ENCODE data around the gene PHKG2.

Gene PHKG2

GRCh38 chr16:30721167-30721566 lies 27.1 kb upstream of the PHKG2 start:
- DNase-seq (ENCODE audit: low read depth, low spot score) = no peak
- TF ChIP-seq ZNF274 (IDR thresholded peaks at IDR 0.05; ENCODE audit: low read depth, low read length) (no peak), SUZ12 (IDR thresholded peaks at IDR 0.05; ENCODE audit: extremely low read depth, insufficient read depth, insufficient read length) (no peak), YY1 (IDR thresholded peaks at IDR 0.05; ENCODE audit: insufficient read depth, insufficient read length) (no peak)
- no peak overlapping the region for H3K9ac ChIP-seq (ENCODE audit: insufficient read length, low read depth)

GRCh38 chr16:30721606-30722005 lies 26.6 kb upstream of the PHKG2 start:
- Histone ChIP-seq H3K36me3 (ENCODE audit: insufficient read depth, insufficient read length, low read length) (peaks cover 95% of the 10 kb centered on the region), H3K9me3 (ENCODE audit: insufficient read depth, low read length) (no peaks in the 10 kb centered on the region), H3K4me3 (ENCODE audit: insufficient read length, low read depth) (no peak overlapping the region), H3K27me3 (ENCODE audit: insufficient read depth, insufficient read length) (no peaks in the 10 kb centered on the region), H3K9ac (ENCODE audit: insufficient read length, low read depth) (no peak overlapping the region), H3K4me1 (ENCODE audit: insufficient read depth, insufficient read length) (no peaks in the 10 kb centered on the region)
- TF ChIP-seq YY1 (IDR thresholded peaks at IDR 0.05; ENCODE audit: insufficient read depth, insufficient read length) (no peak), SUZ12 (IDR thresholded peaks at IDR 0.05; ENCODE audit: extremely low read depth, insufficient read depth, insufficient read length) (no peak), ZNF274 (IDR thresholded peaks at IDR 0.05; ENCODE audit: low read depth, low read length) (no peak)
- no peak for DNase-seq (ENCODE audit: low read depth, low spot score)

More at GRCh38 chr16:30721167-30721566, 27.1 kb upstream of the PHKG2 start:
- Histone ChIP-seq H3K4me1 (ENCODE audit: insufficient read depth, insufficient read length) (no peaks in the 10 kb centered on the region), H3K36me3 (ENCODE audit: insufficient read depth, insufficient read length, low read length) (peaks cover 95% of the 10 kb centered on the region), H3K27me3 (ENCODE audit: insufficient read depth, insufficient read length) (no peaks in the 10 kb centered on the region), H3K9me3 (ENCODE audit: insufficient read depth, low read length) (no peaks in the 10 kb centered on the region), H3K4me3 (ENCODE audit: insufficient read length, low read depth) (no peak overlapping the region)

GRCh38 chr16:30722443-30722842 lies 25.8 kb upstream of the PHKG2 start:
- no peak for TF ChIP-seq ZNF274 (IDR thresholded peaks at IDR 0.05; ENCODE audit: low read depth, low read length)
- TF ChIP-seq YY1 (IDR thresholded peaks at IDR 0.05; ENCODE audit: insufficient read depth, insufficient read length) = no peak
- TF ChIP-seq SUZ12 (IDR thresholded peaks at IDR 0.05; ENCODE audit: extremely low read depth, insufficient read depth, insufficient read length) = no peak
- no peak overlapping the region for H3K9ac ChIP-seq (ENCODE audit: insufficient read length, low read depth)

GRCh38 chr16:30722916-30723315 lies 25.3 kb upstream of the PHKG2 start:
- DNase-seq (ENCODE audit: low read depth, low spot score) = no peak
- H3K4me1 ChIP-seq (ENCODE audit: insufficient read depth, insufficient read length) = no peaks in the 10 kb centered on the region
- peaks cover 88% of the 10 kb centered on the region for H3K36me3 ChIP-seq (ENCODE audit: insufficient read depth, insufficient read length, low read length)
- H3K9ac ChIP-seq (ENCODE audit: insufficient read length, low read depth) = no peak overlapping the region
- no peaks in the 10 kb centered on the region for H3K27me3 ChIP-seq (ENCODE audit: insufficient read depth, insufficient read length)
- H3K9me3 ChIP-seq (ENCODE audit: insufficient read depth, low read length) = no peaks in the 10 kb centered on the region
- H3K4me3 ChIP-seq (ENCODE audit: insufficient read length, low read depth) = no peak overlapping the region
- TF ChIP-seq SUZ12 (IDR thresholded peaks at IDR 0.05; ENCODE audit: extremely low read depth, insufficient read depth, insufficient read length) = no peak
- TF ChIP-seq ZNF274 (IDR thresholded peaks at IDR 0.05; ENCODE audit: low read depth, low read length) = no peak
- no peak for TF ChIP-seq YY1 (IDR thresholded peaks at IDR 0.05; ENCODE audit: insufficient read depth, insufficient read length)

More at GRCh38 chr16:30722443-30722842, 25.8 kb upstream of the PHKG2 start:
- Histone ChIP-seq H3K9me3 (ENCODE audit: insufficient read depth, low read length) (no peaks in the 10 kb centered on the region), H3K4me1 (ENCODE audit: insufficient read depth, insufficient read length) (no peaks in the 10 kb centered on the region), H3K36me3 (ENCODE audit: insufficient read depth, insufficient read length, low read length) (peaks cover 90% of the 10 kb centered on the region), H3K4me3 (ENCODE audit: insufficient read length, low read depth) (no peak overlapping the region), H3K27me3 (ENCODE audit: insufficient read depth, insufficient read length) (no peaks in the 10 kb centered on the region)
- DNase-seq (ENCODE audit: low read depth, low spot score) = no peak

- no peak overlapping the region for H3K9ac ChIP-seq (ENCODE audit: insufficient read length, low read depth)
- no peak for DNase-seq (ENCODE audit: low read depth, low spot score)
- peaks cover 90% of the 10 kb centered on the region for H3K36me3 ChIP-seq (ENCODE audit: insufficient read depth, insufficient read length, low read length)
- H3K4me1 ChIP-seq (ENCODE audit: insufficient read depth, insufficient read length) = no peaks in the 10 kb centered on the region
- no peaks in the 10 kb centered on the region for H3K9me3 ChIP-seq (ENCODE audit: insufficient read depth, low read length)
- TF ChIP-seq YY1 (IDR thresholded peaks at IDR 0.05; ENCODE audit: insufficient read depth, insufficient read length) (no peak), ZNF274 (IDR thresholded peaks at IDR 0.05; ENCODE audit: low read depth, low read length) (no peak), SUZ12 (IDR thresholded peaks at IDR 0.05; ENCODE audit: extremely low read depth, insufficient read depth, insufficient read length) (no peak)
- H3K27me3 ChIP-seq (ENCODE audit: insufficient read depth, insufficient read length) = no peaks in the 10 kb centered on the region
- no peak overlapping the region for H3K4me3 ChIP-seq (ENCODE audit: insufficient read length, low read depth)
Measured at GRCh38 chr16:30723725-30724355, 24.4 kb upstream of the PHKG2 start.

- TF ChIP-seq YY1 (IDR thresholded peaks at IDR 0.05; ENCODE audit: insufficient read depth, insufficient read length) = no peak
- no peak for TF ChIP-seq SUZ12 (IDR thresholded peaks at IDR 0.05; ENCODE audit: extremely low read depth, insufficient read depth, insufficient read length)
- TF ChIP-seq ZNF274 (IDR thresholded peaks at IDR 0.05; ENCODE audit: low read depth, low read length) = no peak
- Histone ChIP-seq H3K4me1 (ENCODE audit: insufficient read depth, insufficient read length) (no peaks in the 10 kb centered on the region), H3K9ac (ENCODE audit: insufficient read length, low read depth) (no peak overlapping the region), H3K9me3 (ENCODE audit: insufficient read depth, low read length) (no peaks in the 10 kb centered on the region), H3K36me3 (ENCODE audit: insufficient read depth, insufficient read length, low read length) (peaks cover 92% of the 10 kb centered on the region), H3K4me3 (ENCODE audit: insufficient read length, low read depth) (no peak overlapping the region), H3K27me3 (ENCODE audit: insufficient read depth, insufficient read length) (no peaks in the 10 kb centered on the region)
- no peak for DNase-seq (ENCODE audit: low read depth, low spot score)
Measured at GRCh38 chr16:30724641-30725417, 23.4 kb upstream of the PHKG2 start.

GRCh38 chr16:30725418-30725792 lies 22.8 kb upstream of the PHKG2 start:
- Histone ChIP-seq H3K4me1 (ENCODE audit: insufficient read depth, insufficient read length) (no peaks in the 10 kb centered on the region), H3K36me3 (ENCODE audit: insufficient read depth, insufficient read length, low read length) (peaks cover 91% of the 10 kb centered on the region)
- TF ChIP-seq ZNF274 (IDR thresholded peaks at IDR 0.05; ENCODE audit: low read depth, low read length) (no peak), SUZ12 (IDR thresholded peaks at IDR 0.05; ENCODE audit: extremely low read depth, insufficient read depth, insufficient read length) (no peak), YY1 (IDR thresholded peaks at IDR 0.05; ENCODE audit: insufficient read depth, insufficient read length) (no peak)

More at GRCh38 chr16:30725418-30725792, 22.8 kb upstream of the PHKG2 start:
- no peaks in the 10 kb centered on the region for H3K27me3 ChIP-seq (ENCODE audit: insufficient read depth, insufficient read length)
- no peak overlapping the region for H3K9ac ChIP-seq (ENCODE audit: insufficient read length, low read depth)
- H3K4me3 ChIP-seq (ENCODE audit: insufficient read length, low read depth) = no peak overlapping the region
- no peaks in the 10 kb centered on the region for H3K9me3 ChIP-seq (ENCODE audit: insufficient read depth, low read length)
- DNase-seq (ENCODE audit: low read depth, low spot score) = no peak

Data from NT2/D1 (cell line).